Heart right ventricle (tissue), 16 donors: ENCODE data around the gene ANO1. TPM values are rescaled to one million over a fixed set of nuclear protein-coding genes. Genes with fewer than 3 reads are reported as not detected.
A peak's percentile ranks its signal among the peaks of the same experiment; 100 is the strongest.

Source experiments
- ATAC-seq, 8 donors: fragments of 200-7000 bp; cut with Tn5 transposase; one replicate each; pipeline ENCODE4 v1.9.1; 2020; ENCODE audit warnings: mild to moderate bottlenecking in 8 of 8, moderate library complexity in 8 of 8, moderate number of reproducible peaks in 1 of 8
- DNase-seq, 2 donors: peaks; one replicate each; pipeline ENCODE4 v3.0.0-alpha.2; 2020
- H3K27ac ChIP-seq, 10 donors: fragments of 200-600 bp; sonication (generic) in 2 of 10; one replicate each; pipeline versions ENCODE4 v1.5.0 to v1.8.0; 2020 to 2022; ENCODE audit warnings: mild to moderate bottlenecking in 3 of 10
- H3K27me3 ChIP-seq, 7 donors: fragments of 200-600 bp; one replicate each; pipeline ENCODE4 v1.8.0; 2021 to 2022; ENCODE audit warnings: mild to moderate bottlenecking in 2 of 7
- H3K36me3 ChIP-seq, 9 donors: fragments of 200-600 bp; sonication (generic) in 1 of 9; one replicate each; pipeline versions ENCODE4 v1.5.0 to v1.8.0; 2020 to 2022; ENCODE audit warnings: mild to moderate bottlenecking in 2 of 9
- H3K4me1 ChIP-seq, 9 donors: fragments of 200-600 bp; sonication (generic) in 1 of 9; one replicate each; pipeline versions ENCODE4 v1.5.0 to v1.8.0; 2020 to 2022; ENCODE audit warnings: mild to moderate bottlenecking in 4 of 9
- H3K4me3 ChIP-seq, 10 donors: fragments of 200-600 bp; sonication (generic) in 2 of 10; one replicate each; pipeline versions ENCODE4 v1.5.0 to v1.8.0; 2020 to 2022; ENCODE audit warnings: mild to moderate bottlenecking in 7 of 10, moderate library complexity in 2 of 10
- H3K9me3 ChIP-seq, 11 donors: fragments of 200-600 bp in 10 of 11; sonication (generic) in 2 of 11; one replicate each; pipeline versions ENCODE4 v1.5.0 to v1.8.0; 2013 to 2022; ENCODE audit warnings: mild to moderate bottlenecking in 2 of 11, control low read depth in 1 of 11, moderate library complexity in 1 of 11
- WGBS, 2 donors: extraction: QIAGEN DNeasy Blood & Tissue Kit; methylation state at CpG; one replicate each; pipeline ENCODE4 v1.1.7; 2013; ENCODE audit warnings: inconsistent platforms in 1 of 2; 5-methylcytosine and 5-hydroxymethylcytosine counted together
- intact Hi-C, 10 donors: fragments of 100-400 bp; cut with DNase I; formaldehyde crosslinking; loops; one replicate each; pipeline versions ENCODE4 v1.11.1 to v1.14.2; 2022
- polyA plus RNA-seq, 2 donors: library from polyadenylated mRNA; stranded (reverse); fragments of 200-250 nt; gene quantifications; one replicate each; pipeline ENCODE4 v1.2.3, GENCODE V29; 2013
- total RNA-seq, 10 donors: library from RNA; stranded (reverse); fragmentation: NEBNext Ultra II Directional in 3 of 10; extraction: Animal tissue kit (Norgen Biotek cat#: 25700) in 3 of 10; gene quantifications; one replicate each; pipeline versions ENCODE4 v1.2.1 to v1.2.4, GENCODE V29; 2021 to 2023
- TF ChIP-seq, protein P1 (sequence below), 9 donors: fragments of 200-600 bp; sonication (generic) in 2 of 9; IDR thresholded peaks; one replicate each; pipeline versions ENCODE4 v1.5.0 to v1.8.0; 2021 to 2022; ENCODE audit warnings: antibody characterized with exemption in 9 of 9, mild to moderate bottlenecking in 5 of 9, moderate library complexity in 1 of 9
- donor health status: Arrhythmogenic right ventricular cardiomyopathy.
- donor health status: ischemic (EF 13 %, LVEDD 7.1; RV severe dilation, severe dysfunction).
- donor health status: healthy with polysubstance abuse.
- donor health status: DM: no; HTN: yes; CAD: no.
- donor health status: DM: no; HTN: no; CAD: no.
- donor health status: ischemic (EF 25% LVEDD 6.9; RV normal size, moderate dysfunction).
- donor health status: ischemic (EF 25% LVEDD 5.7; RV mildly dilated, moderate dysfunction).
- donor health status: healthy.
- donor health status: DM: yes; HTN: yes; CAD: no.
- donor health status: Ischemic cardiomyopathy.
- donor health status: ischemic (EF 35%, LVEDD 5.7; RV mildly dilated, moderate dysfunction).
- donor health status: nonischemic (EF 11% LVEDD 7.7; RV severe dilation, severe dysfunction).
- donor health status: DM: yes; HTN: yes; CAD: no.
- donor health status: PGD.
- donor health status: ischemic (EF 29% LVEDD 5.4; RV normal size, mild dysfunction).
- donor health status: nonischemic (EF 23%, LVEDD 6.1; RV moderate dilation, normal function).

The ANO1 gene
- total and polyA plus RNA-seq, 12 donors, result 6.6 to 13.8 (median 9.7) TPM

DNA sequence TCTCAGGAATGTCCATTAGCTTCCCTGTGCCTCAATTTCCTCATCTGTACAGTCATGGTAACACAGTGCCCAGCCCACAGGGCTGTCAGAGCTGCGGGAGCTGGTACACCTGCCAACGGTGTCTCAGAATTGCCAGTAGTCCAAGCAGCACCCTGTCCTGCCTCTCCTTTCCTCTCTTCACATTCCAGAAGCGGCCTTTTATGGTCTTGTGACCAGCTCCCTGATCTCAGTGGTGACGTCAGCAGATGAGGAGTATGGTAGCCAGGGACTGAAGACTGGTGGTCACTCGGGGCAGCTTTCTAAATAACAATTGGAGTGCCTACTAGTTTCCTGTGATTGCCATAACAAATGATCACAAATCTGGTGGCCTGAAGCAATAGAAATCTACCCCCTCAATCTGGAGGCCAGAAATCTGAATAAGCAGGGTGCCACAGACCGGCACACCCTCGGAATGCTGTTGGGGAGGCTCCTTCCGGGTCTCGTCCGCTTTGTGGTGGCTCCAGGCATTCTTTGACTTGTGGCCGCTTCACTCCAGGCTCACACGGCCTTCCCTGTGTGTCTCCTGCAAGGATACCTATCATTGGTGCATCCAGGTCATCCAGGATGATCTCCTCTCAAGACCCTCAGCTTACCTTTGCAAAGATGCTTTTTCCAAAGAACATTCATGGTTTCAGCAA lies 127.1 kb downstream of the ANO1 start:
- 76 to 82% methylated on average over 12 of the region's 12 CpGs for WGBS, 2 donors
- intact Hi-C loops, result no loop called here

GRCh38 chr11:70205766-70206165 lies 127.6 kb downstream of the ANO1 start:
- H3K36me3 ChIP-seq, result peaks cover 0 to 54% (median 16%) of the 10 kb centered on the region in 9 donors
- 76 to 81% methylated on average over 7 of the region's 7 CpGs for WGBS, 2 donors
- TF ChIP-seq, protein P1, sequence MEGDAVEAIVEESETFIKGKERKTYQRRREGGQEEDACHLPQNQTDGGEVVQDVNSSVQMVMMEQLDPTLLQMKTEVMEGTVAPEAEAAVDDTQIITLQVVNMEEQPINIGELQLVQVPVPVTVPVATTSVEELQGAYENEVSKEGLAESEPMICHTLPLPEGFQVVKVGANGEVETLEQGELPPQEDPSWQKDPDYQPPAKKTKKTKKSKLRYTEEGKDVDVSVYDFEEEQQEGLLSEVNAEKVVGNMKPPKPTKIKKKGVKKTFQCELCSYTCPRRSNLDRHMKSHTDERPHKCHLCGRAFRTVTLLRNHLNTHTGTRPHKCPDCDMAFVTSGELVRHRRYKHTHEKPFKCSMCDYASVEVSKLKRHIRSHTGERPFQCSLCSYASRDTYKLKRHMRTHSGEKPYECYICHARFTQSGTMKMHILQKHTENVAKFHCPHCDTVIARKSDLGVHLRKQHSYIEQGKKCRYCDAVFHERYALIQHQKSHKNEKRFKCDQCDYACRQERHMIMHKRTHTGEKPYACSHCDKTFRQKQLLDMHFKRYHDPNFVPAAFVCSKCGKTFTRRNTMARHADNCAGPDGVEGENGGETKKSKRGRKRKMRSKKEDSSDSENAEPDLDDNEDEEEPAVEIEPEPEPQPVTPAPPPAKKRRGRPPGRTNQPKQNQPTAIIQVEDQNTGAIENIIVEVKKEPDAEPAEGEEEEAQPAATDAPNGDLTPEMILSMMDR (IDR thresholded peaks at IDR 0.05), result no peak
- H3K4me3 ChIP-seq, result no peak overlapping the region
- intact Hi-C loops, result no loop called here
- ATAC-seq, result no peak
- peaks cover 8 to 40% (median 23%) of the 10 kb centered on the region in 9 donors for H3K4me1 ChIP-seq
- H3K9me3 ChIP-seq, result no peaks in the 10 kb centered on the region
- no peak for DNase-seq
- H3K27me3 ChIP-seq, result no peaks in the 10 kb centered on the region
- no peak overlapping the region for H3K27ac ChIP-seq

More for the DNA sequence above, 127.1 kb downstream of the ANO1 start:
- TF ChIP-seq, protein P1 (IDR thresholded peaks at IDR 0.05), result no peak
- no peaks in the 10 kb centered on the region for H3K27me3 ChIP-seq
- H3K27ac ChIP-seq, result peak overlapping the region in 5 of 10 donors; percentile 91 to 95 (median 94)
- H3K4me3 ChIP-seq, result peak overlapping the region in 5 of 10 donors; percentile 79 to 95 (median 94)
- H3K9me3 ChIP-seq, result no peaks in the 10 kb centered on the region
- DNase-seq, result no peak
- H3K36me3 ChIP-seq, result peaks cover 0 to 52% (median 16%) of the 10 kb centered on the region in 9 donors
- peaks cover 8 to 40% (median 23%) of the 10 kb centered on the region in 9 donors for H3K4me1 ChIP-seq
- no peak for ATAC-seq

DNA sequence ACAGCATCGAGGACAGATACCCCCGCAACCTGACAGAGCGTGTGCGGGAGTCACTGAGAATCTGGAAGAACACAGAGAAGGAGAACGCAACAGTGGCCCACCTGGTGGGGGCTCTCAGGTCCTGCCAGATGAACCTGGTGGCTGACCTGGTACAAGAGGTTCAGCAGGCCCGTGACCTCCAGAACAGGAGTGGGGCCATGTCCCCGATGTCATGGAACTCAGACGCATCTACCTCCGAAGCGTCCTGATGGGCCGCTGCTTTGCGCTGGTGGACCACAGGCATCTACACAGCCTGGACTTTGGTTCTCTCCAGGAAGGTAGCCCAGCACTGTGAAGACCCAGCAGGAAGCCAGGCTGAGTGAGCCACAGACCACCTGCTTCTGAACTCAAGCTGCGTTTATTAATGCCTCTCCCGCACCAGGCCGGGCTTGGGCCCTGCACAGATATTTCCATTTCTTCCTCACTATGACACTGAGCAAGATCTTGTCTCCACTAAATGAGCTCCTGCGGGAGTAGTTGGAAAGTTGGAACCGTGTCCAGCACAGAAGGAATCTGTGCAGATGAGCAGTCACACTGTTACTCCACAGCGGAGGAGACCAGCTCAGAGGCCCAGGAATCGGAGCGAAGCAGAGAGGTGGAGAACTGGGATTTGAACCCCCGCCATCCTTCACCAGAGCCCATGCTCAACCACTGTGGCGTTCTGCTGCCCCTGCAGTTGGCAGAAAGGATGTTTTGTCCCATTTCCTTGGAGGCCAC lies 128.3 kb downstream of the ANO1 start:
- Histone ChIP-seq H3K4me1 (peaks cover 8 to 40% (median 23%) of the 10 kb centered on the region in 9 donors), H3K27me3 (no peaks in the 10 kb centered on the region), H3K9me3 (no peaks in the 10 kb centered on the region), H3K4me3 (no peak overlapping the region), H3K36me3 (peaks cover 0 to 54% (median 16%) of the 10 kb centered on the region in 9 donors), H3K27ac (no peak overlapping the region)
- ATAC-seq, result no peak
- 93 to 97% methylated on average over 22 of the region's 22 CpGs for WGBS, 2 donors
- DNase-seq, result no peak
- intact Hi-C loops, result no loop called here
- TF ChIP-seq, protein P1 (IDR thresholded peaks at IDR 0.05), result no peak

- H3K36me3 ChIP-seq, result peaks cover 0 to 54% (median 16%) of the 10 kb centered on the region in 9 donors
- WGBS, 2 donors, result 53 to 60% methylated on average over 6 of the region's 6 CpGs
- no peaks in the 10 kb centered on the region for H3K27me3 ChIP-seq
- TF ChIP-seq, protein P1 (IDR thresholded peaks at IDR 0.05), result no peak
- DNase-seq (no peak), ATAC-seq (no peak)
- no peak overlapping the region for H3K4me3 ChIP-seq
- no peaks in the 10 kb centered on the region for H3K9me3 ChIP-seq
- no peak overlapping the region for H3K27ac ChIP-seq
- intact Hi-C loops, result no loop called here
- H3K4me1 ChIP-seq, result peaks cover 8 to 40% (median 23%) of the 10 kb centered on the region in 9 donors
These were observed 128.9 kb downstream of the ANO1 start for GRCh38 chr11:70206982-70207376.
